ENCODE measurements around the gene ATAD1.

ATAD1 gene

DNA sequence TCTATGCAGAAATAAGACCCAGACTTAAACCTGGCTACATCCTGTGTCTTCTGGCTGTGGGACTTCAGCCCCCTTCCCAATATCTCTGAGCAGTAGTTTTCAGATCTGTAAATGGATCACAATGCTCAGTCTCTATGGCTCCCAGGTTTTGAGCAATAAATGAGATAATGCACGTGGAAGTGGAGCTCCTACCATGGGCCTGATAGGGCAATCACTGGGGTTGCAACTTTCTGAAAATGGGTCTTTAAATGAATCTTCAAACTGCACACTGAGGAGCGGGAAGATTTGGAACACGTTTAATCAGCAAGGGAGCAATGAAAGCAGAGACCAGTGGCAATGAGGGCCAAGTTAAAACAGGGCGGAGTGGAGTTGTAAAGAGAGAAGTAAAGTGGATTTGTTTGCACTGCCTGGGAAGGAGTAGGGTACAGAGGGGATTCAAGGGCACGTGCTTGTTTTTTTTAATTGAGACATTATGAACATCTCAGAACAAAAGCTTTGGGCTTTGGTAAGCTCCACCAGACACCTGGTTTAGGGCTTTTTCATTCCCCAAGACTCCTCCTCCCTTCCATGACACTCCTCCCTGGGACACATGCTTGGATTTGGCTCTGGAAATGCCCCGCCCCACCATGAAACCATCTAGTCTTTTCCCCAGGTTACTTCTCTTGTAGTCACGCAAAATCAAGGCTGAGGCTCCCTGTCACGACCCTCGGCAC, 115.6 kb downstream of the ATAD1 start:
- TF ChIP-seq, protein P1, sequence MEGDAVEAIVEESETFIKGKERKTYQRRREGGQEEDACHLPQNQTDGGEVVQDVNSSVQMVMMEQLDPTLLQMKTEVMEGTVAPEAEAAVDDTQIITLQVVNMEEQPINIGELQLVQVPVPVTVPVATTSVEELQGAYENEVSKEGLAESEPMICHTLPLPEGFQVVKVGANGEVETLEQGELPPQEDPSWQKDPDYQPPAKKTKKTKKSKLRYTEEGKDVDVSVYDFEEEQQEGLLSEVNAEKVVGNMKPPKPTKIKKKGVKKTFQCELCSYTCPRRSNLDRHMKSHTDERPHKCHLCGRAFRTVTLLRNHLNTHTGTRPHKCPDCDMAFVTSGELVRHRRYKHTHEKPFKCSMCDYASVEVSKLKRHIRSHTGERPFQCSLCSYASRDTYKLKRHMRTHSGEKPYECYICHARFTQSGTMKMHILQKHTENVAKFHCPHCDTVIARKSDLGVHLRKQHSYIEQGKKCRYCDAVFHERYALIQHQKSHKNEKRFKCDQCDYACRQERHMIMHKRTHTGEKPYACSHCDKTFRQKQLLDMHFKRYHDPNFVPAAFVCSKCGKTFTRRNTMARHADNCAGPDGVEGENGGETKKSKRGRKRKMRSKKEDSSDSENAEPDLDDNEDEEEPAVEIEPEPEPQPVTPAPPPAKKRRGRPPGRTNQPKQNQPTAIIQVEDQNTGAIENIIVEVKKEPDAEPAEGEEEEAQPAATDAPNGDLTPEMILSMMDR (IDR thresholded peaks at IDR 0.05; ENCODE audit: low read length, missing control alignments), result no peak
- no peak overlapping the region for H3K4me3 ChIP-seq (replicated peaks; ENCODE audit: low read depth, low read length)
- no peak for DNase-seq (ENCODE audit: low read depth)

All from fibroblast of pulmonary artery (primary cell).